Measurements from ENCODE around the gene CDH4.

Gene CDH4

GRCh38 chr20:61288331-61288784, 36.3 kb downstream of the CDH4 start:
- DNase-seq (ENCODE audit: low read depth) = peak; percentile 11
- H3K4me3 ChIP-seq (ENCODE audit: low read length) = peak overlapping the region; percentile 22
- TF ChIP-seq CTCF (conservative IDR thresholded peaks at IDR 0.05; ENCODE audit: low read depth, low read length) = no peak

- no peak for DNase-seq (ENCODE audit: low read depth)
- H3K4me3 ChIP-seq (ENCODE audit: low read length) = no peak overlapping the region
- TF ChIP-seq CTCF (conservative IDR thresholded peaks at IDR 0.05; ENCODE audit: low read depth, low read length) = no peak
These were observed 37.1 kb downstream of the CDH4 start for GRCh38 chr20:61289166-61289565.

- TF ChIP-seq CTCF (conservative IDR thresholded peaks at IDR 0.05; ENCODE audit: low read depth, low read length) = no peak
These were observed 38.7 kb downstream of the CDH4 start for GRCh38 chr20:61290721-61291120.

GRCh38 chr20:61291166-61291829, 39.2 kb downstream of the CDH4 start:
- no peak overlapping the region for H3K4me3 ChIP-seq (ENCODE audit: low read length)
- DNase-seq (ENCODE audit: low read depth) = no peak
- TF ChIP-seq CTCF (conservative IDR thresholded peaks at IDR 0.05; ENCODE audit: low read depth, low read length) = no peak

More at GRCh38 chr20:61290721-61291120, 38.7 kb downstream of the CDH4 start:
- H3K4me3 ChIP-seq (ENCODE audit: low read length) = no peak overlapping the region
- no peak for DNase-seq (ENCODE audit: low read depth)

GRCh38 chr20:61292391-61292790, 40.3 kb downstream of the CDH4 start:
- DNase-seq (ENCODE audit: low read depth) = no peak
- TF ChIP-seq CTCF (conservative IDR thresholded peaks at IDR 0.05; ENCODE audit: low read depth, low read length) = no peak
- H3K4me3 ChIP-seq (ENCODE audit: low read length) = no peak overlapping the region

- no peak for DNase-seq (ENCODE audit: low read depth)
- no peak for TF ChIP-seq CTCF (conservative IDR thresholded peaks at IDR 0.05; ENCODE audit: low read depth, low read length)
- no peak overlapping the region for H3K4me3 ChIP-seq (ENCODE audit: low read length)
These were observed 41.0 kb downstream of the CDH4 start for GRCh38 chr20:61292821-61293612.
